Glomerular visceral epithelial cell (primary cell): ENCODE results near the gene AQP12A.
"Not testable (repeated sequence)": the region's sequence is repeated elsewhere in the genome, so short reads cannot be mapped to it uniquely, and the experiment has no call there.

Experiments
- DNase-seq: peaks from one replicate; pipeline ENCODE4 v3.0.0-alpha.2; 2016; ENCODE audit errors: extremely low spot score

The AQP12A gene

GRCh38 chr2:240687741-240688552 is 3.7 kb upstream of the AQP12A start:
- DNase-seq, result no peak

- no peak for DNase-seq
Measured at GRCh38 chr2:240688553-240688919, 3.1 kb upstream of the AQP12A start.

GRCh38 chr2:240689975-240690374 is 1.7 kb upstream of the AQP12A start:
- DNase-seq, result no peak

- not testable (repeated sequence) for DNase-seq
Measured at GRCh38 chr2:240690421-240691074, 1.1 kb upstream of the AQP12A start.

- DNase-seq, result not testable (repeated sequence)
Measured at GRCh38 chr2:240691075-240691427, 615 bp upstream of the AQP12A start.

GRCh38 chr2:240692583-240693561 is 1.2 kb downstream of the AQP12A start:
- DNase-seq, result not testable (repeated sequence)

GRCh38 chr2:240694304-240694703 is 2.6 kb downstream of the AQP12A start:
- DNase-seq, result not testable (repeated sequence)

GRCh38 chr2:240695593-240695992 is 3.9 kb downstream of the AQP12A start:
- not testable (repeated sequence) for DNase-seq

- DNase-seq, result not testable (repeated sequence)
Measured at GRCh38 chr2:240696469-240696868, 4.8 kb downstream of the AQP12A start.

GRCh38 chr2:240698852-240699561 is 7.3 kb downstream of the AQP12A start:
- not testable (repeated sequence) for DNase-seq

GRCh38 chr2:240699835-240700234 is 8.2 kb downstream of the AQP12A start:
- DNase-seq, result not testable (repeated sequence)

GRCh38 chr2:240700616-240701015 is 8.9 kb downstream of the AQP12A start:
- DNase-seq, result not testable (repeated sequence)

GRCh38 chr2:240701091-240701735 is 9.5 kb downstream of the AQP12A start:
- DNase-seq, result no peak

- no peak for DNase-seq
Measured at GRCh38 chr2:240701736-240702639, 10.3 kb downstream of the AQP12A start.

GRCh38 chr2:240702640-240703011 is 11.0 kb downstream of the AQP12A start:
- no peak for DNase-seq

GRCh38 chr2:240703417-240704341 is 12.0 kb downstream of the AQP12A start:
- DNase-seq, result no peak

GRCh38 chr2:240704651-240705050 is 13.0 kb downstream of the AQP12A start:
- no peak for DNase-seq

GRCh38 chr2:240705204-240705791 is 13.6 kb downstream of the AQP12A start:
- DNase-seq, result no peak
